GM10248 (cell line): Measurements from ENCODE around the gene STAP2.

Experiments
- CTCF ChIA-PET: fragments of 300-600 bp; sonication (Branson Sonifier 250); formaldehyde crosslinking; extraction: SDS; loops from one replicate; lab custom pipeline; 2021; ENCODE audit warnings: antibody characterized with exemption; lab: Yijun Ruan, JAX
- POLR2A ChIA-PET: fragments of 350-650 bp; sonication (Branson Sonifier 250); formaldehyde crosslinking; extraction: SDS; loops from one replicate; lab custom pipeline; 2020; ENCODE audit warnings: antibody characterized with exemption; lab: Yijun Ruan, JAX
- DNase-seq: peaks from one replicate; pipeline ENCODE4 v3.0.0; 2012; ENCODE audit errors: extremely low spot score
- TF ChIP-seq, protein P1 (sequence below): IDR thresholded peaks from 2 replicates; pipeline ENCODE4 v1.5.1; 2012; ENCODE audit warnings: mild to moderate bottlenecking, low read depth; ENCODE audit errors: extremely low read depth, missing control alignments, control extremely low read depth

Gene STAP2

DNA sequence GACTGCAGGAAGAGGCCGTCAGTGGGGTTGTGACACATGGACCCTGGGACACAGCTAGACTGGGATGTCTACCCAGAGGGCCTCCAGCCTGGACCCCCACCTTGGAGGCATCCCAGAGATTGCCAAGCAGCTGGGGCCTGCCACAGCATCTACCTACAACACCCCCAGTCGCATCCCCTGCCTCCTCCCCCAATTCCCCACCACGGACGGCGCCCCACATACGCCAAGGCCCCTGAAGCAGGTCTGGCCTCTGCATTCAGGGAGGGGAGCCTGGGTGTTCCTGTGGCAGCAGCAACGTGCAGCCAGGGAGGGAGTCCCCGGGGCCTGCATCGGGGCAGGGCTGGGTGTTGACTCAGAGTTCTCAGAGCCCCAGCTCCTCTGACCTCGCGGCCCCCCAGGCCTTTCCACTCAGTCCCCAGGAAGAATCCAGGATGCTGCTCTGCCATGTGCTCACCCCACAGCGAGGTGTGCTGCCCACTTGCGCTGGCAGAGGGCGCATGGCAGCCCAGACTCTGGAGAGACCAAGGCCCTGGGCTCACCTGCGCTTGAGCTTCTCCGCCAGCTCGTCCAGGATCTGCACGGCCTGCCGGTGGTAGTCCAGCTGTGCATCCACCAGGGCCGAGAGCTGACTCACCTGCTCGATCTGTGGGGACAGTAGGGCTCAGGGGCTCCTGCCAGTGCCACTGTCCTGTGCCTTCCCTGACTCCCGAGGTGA is 24.4 kb upstream of the STAP2 start:
- ChIA-PET POLR2A (interaction anchor here (1.3 kb wide), 1 partner anchor 13 kb away, joined by 3 read pairs; no protein-coding TSS in a partner anchor), CTCF (interaction anchor here (1.9 to 9.9 kb wide), 3 partner anchors 10 to 20 kb away, joined by 4 to 85 read pairs (median 6); partner anchors contain the start of gene MPND)
- no peak for DNase-seq
- TF ChIP-seq, protein P1, sequence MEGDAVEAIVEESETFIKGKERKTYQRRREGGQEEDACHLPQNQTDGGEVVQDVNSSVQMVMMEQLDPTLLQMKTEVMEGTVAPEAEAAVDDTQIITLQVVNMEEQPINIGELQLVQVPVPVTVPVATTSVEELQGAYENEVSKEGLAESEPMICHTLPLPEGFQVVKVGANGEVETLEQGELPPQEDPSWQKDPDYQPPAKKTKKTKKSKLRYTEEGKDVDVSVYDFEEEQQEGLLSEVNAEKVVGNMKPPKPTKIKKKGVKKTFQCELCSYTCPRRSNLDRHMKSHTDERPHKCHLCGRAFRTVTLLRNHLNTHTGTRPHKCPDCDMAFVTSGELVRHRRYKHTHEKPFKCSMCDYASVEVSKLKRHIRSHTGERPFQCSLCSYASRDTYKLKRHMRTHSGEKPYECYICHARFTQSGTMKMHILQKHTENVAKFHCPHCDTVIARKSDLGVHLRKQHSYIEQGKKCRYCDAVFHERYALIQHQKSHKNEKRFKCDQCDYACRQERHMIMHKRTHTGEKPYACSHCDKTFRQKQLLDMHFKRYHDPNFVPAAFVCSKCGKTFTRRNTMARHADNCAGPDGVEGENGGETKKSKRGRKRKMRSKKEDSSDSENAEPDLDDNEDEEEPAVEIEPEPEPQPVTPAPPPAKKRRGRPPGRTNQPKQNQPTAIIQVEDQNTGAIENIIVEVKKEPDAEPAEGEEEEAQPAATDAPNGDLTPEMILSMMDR: no peak

DNA sequence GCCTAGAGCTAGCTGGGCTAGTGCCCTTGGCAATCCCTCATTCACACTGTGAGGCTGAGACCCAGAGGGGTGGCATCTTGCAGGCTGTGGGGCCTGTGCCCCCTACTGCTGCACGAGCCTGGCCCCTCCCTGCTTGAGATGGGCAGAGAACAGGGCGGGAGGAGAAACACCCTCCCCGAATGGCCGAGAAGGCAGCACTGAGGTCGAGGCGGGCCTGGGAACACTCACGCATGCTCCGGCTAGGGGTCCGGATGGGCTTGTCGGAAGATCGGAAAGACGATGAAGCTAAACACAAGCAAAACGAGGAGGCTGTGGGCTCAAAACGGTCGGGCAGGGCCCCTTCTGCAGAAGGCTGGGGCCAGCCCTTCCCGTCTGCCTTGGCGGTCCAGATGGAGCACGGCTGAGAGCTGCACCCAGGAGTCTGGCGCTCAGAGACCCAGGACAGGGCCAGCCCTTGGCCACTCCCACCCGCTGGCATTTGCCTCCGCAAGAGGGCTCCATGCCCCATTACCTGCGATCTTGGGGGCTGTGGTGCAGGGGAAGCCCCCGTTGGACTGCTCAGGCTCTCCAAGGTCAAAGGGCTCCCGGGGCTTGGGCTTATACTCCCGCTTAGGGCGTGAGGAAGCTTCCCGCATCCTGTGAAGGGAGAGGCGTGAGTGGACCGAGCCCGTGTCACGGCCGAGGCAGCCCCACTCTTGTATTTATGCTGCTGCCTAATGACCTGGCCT is 23.6 kb upstream of the STAP2 start:
- ChIA-PET POLR2A (no interaction called here), CTCF (interaction anchor here (1.4 to 9.9 kb wide), 3 partner anchors 10 to 38 kb away, joined by 4 to 85 read pairs (median 6); partner anchors contain the start of genes MPND and SH3GL1)
- DNase-seq: no peak
- TF ChIP-seq, protein P1: no peak

DNA sequence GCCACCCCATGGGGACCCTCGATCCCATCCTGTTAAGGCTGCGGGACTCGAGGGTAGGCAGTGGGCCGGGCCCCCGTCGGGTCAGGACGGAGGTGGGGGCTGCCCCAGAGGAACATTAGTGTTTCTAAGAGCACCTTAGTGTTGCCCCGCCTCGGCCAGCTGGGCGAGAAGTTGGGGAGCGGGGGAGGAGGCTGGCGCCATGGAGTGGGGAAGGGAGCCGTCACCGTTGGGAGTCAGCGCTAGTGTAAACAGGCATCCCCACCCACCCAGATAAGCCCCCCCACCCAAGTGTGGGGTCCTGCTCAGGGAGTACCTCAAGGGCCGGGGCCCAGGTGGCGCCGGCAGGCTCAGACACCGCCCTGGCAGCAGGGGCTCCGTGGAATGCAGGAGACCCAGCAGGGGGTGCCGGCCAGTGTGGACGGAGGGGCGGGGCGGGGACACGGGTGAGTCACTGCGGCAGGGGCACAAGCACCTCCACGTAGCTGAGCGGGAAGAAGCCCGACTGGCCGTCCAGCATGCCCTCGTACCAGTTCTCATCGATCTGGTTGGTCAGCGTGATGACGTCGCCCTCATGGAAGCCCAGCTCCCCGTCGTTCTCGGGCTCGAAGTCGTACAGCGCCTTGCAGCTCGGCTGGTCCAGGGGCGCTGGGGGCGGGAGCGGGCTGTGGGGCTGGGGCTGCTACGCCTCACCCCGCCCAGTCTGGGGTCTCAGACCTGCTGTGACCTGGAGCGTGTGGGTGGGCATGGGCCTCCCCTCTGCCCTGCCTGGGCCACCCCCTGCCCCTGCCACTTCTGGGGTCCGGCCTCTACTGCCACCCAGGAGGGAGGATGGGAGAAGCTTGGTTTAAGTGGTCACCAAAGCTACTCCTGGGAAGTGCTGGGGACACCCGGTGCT is 22.8 kb upstream of the STAP2 start:
- no peak for DNase-seq
- ChIA-PET POLR2A (interaction anchor here (0.6 kb wide), 1 partner anchor 13 kb away, joined by 5 read pairs; no protein-coding TSS in a partner anchor), CTCF (interaction anchor here (1.4 to 9.9 kb wide), 3 partner anchors 9 to 39 kb away, joined by 4 to 85 read pairs (median 6); partner anchors contain the start of genes MPND and SH3GL1)
- TF ChIP-seq, protein P1: no peak

DNA sequence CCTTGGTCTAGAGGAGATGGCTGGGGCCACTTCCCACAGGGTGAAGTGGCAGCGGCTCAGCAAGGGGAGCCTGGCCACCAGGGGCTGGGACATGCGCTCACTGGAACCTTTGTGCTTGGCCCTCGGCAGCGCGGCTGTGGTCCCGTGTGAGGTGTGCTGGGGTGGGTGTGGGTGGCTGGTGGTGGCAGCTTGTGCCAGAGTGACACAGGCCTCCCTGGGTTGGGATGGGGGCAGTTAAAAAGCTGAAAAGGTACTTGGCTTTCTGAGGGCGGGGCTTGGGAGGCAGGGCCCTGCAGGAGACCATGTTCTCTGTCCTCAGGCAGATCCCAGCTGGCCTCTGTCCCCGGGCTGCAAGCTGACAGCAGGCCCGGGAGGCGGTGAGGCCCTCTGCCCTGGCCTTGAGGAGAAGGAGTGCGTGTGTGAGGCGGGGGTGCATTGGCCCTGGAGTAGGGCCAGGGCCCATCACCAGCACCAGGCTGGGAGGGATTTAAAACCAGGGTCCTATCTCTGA is 22.1 kb upstream of the STAP2 start:
- DNase-seq: no peak
- ChIA-PET POLR2A (interaction anchor here (0.6 kb wide), 1 partner anchor 12 kb away, joined by 5 read pairs; no protein-coding TSS in a partner anchor), CTCF (interaction anchor here (2.1 to 9.9 kb wide), 2 partner anchors 8 to 18 kb away, joined by 6 to 85 read pairs; partner anchors contain the start of gene MPND)
- TF ChIP-seq, protein P1: no peak

DNA sequence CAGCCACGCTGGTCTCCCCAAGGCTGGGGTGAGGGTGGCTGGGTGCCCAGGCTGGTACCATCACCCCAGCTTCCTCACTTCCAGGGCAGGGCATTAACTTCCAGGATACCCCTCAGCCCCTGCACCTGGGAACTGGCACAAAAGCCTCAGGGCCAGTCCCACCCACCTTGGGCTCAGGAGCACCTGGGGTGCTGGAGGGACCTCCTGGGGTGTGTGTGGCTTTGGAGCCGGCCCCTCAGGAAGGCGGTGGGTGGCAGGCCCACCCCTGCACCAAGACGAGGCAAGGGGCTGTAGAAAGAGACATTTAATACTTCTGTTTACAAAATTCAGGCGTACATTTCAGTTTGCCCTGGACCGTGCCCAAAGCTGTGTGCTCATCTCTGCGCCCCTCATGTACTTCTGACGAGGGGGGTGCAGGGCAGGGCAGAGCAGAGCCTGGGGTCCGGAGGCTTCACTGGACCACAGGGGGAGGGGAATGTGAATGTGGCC is 21.5 kb upstream of the STAP2 start:
- ChIA-PET POLR2A (no interaction called here), CTCF (no interaction called here)
- TF ChIP-seq, protein P1: no peak
- no peak for DNase-seq
